GM12864 (cell line): ENCODE results near the gene GPR101.

Experiments used
- DNase-seq: peaks from one replicate; pipeline ENCODE4 v3.0.0-alpha.2; 2011; ENCODE audit warnings: low read depth
- H3K4me3 ChIP-seq: 2 replicates; pipeline ENCODE4 v1.5.1; 2011; ENCODE audit warnings: mild to moderate bottlenecking, low read depth, low read length, control low read depth
- CTCF ChIP-seq: IDR thresholded peaks from 2 replicates; pipeline ENCODE4 v1.5.1; 2011; ENCODE audit warnings: low read depth, mild to moderate bottlenecking, moderate library complexity, low read length, control low read depth, inconsistent platforms; ENCODE audit errors: missing control alignments

Gene GPR101

GRCh38 chrX:137040113-137040794, 6.5 kb upstream of the GPR101 start:
- DNase-seq = no peak

GRCh38 chrX:137034508-137034872, 695 bp upstream of the GPR101 start:
- no peak for TF ChIP-seq CTCF
- H3K4me3 ChIP-seq = no peak overlapping the region
- no peak for DNase-seq

More at GRCh38 chrX:137040113-137040794, 6.5 kb upstream of the GPR101 start:
- no peak for TF ChIP-seq CTCF
- no peak overlapping the region for H3K4me3 ChIP-seq

- DNase-seq = no peak
- TF ChIP-seq CTCF = no peak
- H3K4me3 ChIP-seq = no peak overlapping the region
These were observed 688 bp downstream of the GPR101 start for GRCh38 chrX:137032841-137033773.

- H3K4me3 ChIP-seq = peak overlapping the region; percentile 47
- TF ChIP-seq CTCF = no peak
These were observed 1.5 kb downstream of the GPR101 start for GRCh38 chrX:137032341-137032694.

GRCh38 chrX:137031517-137032340, 2.1 kb downstream of the GPR101 start:
- DNase-seq = peak; percentile 4
- no peak for TF ChIP-seq CTCF
- peak overlapping the region; percentile 47 for H3K4me3 ChIP-seq

More at GRCh38 chrX:137032341-137032694, 1.5 kb downstream of the GPR101 start:
- DNase-seq = no peak

- H3K4me3 ChIP-seq = no peak overlapping the region
- no peak for DNase-seq
- no peak for TF ChIP-seq CTCF
These were observed 2.8 kb downstream of the GPR101 start for GRCh38 chrX:137031039-137031438.
